Stimulated activated CD8-positive, alpha-beta memory T cell treated with anti-CD3 and anti-CD28 coated beads, Interleukin-15, amount 100 ng/mL, for 48 hours (primary cell): ENCODE data around the gene EZH1.
"Not testable (repeated sequence)": the region's sequence is repeated elsewhere in the genome, so short reads cannot be mapped to it uniquely, and the experiment has no call there.

ENCODE experiments used
- DNase-seq, 2 donors: peaks; one replicate each; pipeline ENCODE4 v3.0.0-alpha.2; 2020; ENCODE audit warnings: low read depth in 2 of 2

EZH1 gene

DNA sequence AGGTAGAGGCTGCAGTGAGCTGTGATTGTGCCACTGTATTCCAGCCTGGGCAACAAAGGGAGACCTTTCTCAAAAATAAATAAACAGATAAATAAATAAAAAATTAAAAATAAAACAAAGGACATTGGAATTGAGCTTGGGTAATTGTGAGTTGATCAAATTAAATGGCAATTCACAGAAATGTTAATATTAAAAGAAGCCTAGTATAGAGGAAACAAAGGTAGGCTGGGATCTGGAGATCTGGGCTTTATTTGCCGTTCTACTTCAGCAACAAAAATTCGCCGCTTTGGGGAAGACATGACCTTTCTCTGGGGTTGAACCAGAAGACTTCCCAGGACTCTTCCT, 28.1 kb upstream of the EZH1 start:
- DNase-seq: no peak

- not testable (repeated sequence) for DNase-seq
These were observed 25.1 kb upstream of the EZH1 start for GRCh38 chr17:42769964-42770363.

GRCh38 chr17:42768006-42768405, 23.2 kb upstream of the EZH1 start:
- DNase-seq: not testable (repeated sequence)

DNA sequence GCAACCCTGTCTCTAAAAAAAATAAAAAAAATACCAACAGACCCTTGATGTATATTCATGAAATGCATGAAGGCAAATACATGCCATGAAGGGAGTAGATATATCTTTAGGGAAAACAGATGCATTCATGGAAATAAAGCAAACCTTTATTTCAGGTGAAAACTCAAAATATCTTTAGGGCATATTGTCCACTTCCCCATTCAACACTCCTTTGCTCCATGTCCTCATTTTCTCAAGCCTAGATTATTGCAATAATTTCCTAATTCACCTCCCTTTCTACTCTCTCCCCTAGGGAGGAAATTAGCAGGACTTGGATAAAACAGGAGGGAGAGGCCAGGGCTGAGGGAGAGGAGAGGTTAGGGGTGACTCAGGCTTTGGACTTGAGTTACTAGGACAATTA, 22.7 kb upstream of the EZH1 start:
- no peak for DNase-seq

GRCh38 chr17:42766124-42766523, 21.3 kb upstream of the EZH1 start:
- DNase-seq: no peak

GRCh38 chr17:42761638-42762037, 16.8 kb upstream of the EZH1 start:
- no peak for DNase-seq

- DNase-seq: no peak
These were observed 16.1 kb upstream of the EZH1 start, which contains the start of gene RAMP2 for GRCh38 chr17:42760652-42761581. RAMP2 (plus strand) TSS chr17:42761227; CDS start chr17:42761262, 35 bp downstream.

GRCh38 chr17:42759982-42760651, 15.3 kb upstream of the EZH1 start:
- DNase-seq: no peak

DNA sequence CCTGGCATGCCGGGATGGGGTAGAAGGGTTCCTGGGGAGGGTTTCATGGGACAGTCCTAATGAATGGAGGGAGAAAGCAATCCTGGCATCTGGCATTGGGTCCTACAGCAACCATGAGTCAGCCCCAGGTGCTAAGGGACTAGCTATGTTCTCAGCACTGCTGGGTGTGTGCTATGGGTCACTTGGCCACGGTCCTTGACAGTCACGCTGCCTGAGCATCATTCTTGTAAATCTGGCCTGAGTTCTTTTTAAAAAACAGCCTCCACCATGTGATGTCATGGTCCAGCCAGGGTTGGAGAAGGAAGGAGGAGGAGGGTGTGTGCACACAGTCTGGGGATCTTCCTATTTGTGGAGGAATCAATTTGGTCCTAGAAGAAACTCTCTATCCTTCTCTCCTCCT, 9.9 kb upstream of the EZH1 start:
- no peak for DNase-seq

DNA sequence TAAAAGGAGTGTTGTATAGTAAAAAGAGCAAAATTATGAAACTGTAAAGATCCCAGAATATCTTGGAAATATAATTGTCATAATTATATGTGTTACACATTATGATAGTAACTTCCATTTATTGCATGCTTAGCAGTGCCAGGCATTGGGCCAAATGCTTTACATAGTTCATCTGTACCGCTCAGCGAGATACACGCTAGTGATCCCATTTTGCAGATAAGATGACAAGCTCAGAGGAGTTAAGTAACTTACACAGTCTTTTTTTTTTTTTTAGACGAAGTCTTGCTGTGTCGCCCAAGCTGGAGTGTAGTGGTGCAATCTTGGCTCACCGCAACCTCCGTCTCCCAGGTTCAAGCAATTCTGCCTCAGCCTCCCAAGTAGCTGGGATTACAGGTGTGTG, 6.8 kb upstream of the EZH1 start:
- DNase-seq: no peak

DNA sequence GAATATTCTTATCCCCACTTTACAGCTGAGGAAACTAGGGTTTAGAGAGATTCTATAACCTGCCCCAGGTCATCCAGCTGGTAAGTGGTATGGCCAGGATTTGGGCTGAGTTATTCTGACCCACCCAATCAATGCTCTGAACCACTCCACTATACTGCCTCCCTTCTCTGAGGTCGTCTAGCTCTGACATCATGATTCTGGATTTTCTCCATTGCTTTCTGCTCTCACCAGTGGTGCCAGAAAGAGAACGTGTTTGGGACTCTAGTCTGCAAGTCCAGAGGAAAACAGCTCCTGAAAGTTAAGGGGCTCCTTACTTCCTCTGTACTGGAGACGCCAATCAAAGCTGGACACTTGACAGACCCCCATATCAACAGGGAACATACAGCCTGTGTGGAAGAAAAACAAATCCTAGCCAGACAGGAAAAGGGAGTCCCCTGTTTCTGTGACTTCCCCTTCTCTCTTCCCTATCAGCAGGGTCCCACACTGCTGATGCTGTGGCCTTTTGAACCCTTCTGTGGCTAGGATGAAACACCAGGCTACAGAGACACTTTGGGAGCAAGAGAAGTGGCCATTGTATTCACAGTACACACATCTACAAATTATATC, 6.0 kb upstream of the EZH1 start:
- DNase-seq: no peak

DNA sequence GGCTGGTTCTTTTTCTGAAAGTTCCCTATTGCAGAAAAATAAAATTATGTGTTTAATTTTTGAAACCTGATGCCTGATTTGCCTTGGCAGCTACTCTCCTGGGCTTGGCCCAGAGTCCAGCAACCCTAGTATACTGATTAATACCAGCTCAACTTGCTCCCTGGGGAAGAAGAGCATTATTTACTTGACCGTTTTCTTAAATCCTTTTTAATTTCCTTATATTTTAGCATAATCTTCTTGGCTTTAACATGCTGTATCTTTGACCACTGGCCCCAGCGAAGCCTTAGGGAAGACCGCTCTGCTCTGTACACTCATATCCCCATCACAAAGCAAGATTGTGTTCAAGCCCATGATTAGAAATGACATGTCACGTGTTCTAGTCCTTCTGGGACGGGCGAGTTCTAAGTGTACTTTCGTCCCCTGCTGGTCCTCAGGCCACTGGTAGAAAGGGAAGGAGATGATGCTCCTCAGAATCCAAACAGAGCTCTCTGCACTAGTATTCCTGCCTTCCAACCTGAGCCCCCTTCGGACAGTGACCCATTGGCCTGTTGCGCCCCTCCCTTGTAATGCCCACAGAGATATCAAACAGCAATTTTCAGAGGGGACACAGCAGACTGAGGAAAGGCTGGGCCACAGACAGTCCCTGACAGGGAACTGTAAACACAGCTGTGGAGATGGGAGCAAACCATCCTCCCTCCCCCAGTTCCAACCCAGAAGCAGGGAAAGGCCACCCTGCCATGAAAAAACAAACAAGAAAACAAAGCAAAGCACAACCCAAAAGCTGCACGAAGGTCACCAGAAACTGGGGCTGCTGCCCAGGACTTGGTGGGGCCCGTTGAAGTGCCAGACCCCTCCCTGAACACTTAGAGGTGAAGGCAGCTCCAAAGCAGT, 4.3 kb upstream of the EZH1 start:
- DNase-seq: no peak

- DNase-seq: no peak
These were observed 3.5 kb upstream of the EZH1 start for GRCh38 chr17:42748202-42748907.

DNA sequence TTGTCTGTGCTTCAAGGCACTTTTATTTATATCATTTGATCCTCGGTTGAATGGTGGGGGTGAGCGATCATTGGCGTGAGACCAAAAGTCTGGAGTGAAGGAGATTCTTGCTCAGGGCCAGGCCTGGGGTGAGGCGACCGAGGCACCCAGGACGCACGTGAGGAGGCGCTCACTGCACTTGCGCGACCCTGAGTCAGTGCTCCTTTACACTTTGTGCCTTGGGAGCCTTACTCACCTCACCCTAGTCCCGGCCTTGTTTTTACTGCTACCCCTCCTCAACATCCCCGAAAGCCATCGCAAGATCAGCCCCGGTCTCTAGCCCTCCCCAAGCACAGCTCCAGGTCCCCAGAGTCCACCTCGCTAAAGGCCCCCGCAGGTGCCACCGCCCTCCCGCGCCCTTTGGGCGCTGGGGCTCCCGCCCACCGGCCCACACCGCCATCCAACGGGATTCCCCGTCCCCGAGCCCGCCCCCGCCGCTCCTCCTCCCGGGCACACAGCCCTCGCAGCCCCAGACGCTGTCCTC, 496 bp downstream of the EZH1 start:
- peak; percentile 59 to 60 for DNase-seq

DNA sequence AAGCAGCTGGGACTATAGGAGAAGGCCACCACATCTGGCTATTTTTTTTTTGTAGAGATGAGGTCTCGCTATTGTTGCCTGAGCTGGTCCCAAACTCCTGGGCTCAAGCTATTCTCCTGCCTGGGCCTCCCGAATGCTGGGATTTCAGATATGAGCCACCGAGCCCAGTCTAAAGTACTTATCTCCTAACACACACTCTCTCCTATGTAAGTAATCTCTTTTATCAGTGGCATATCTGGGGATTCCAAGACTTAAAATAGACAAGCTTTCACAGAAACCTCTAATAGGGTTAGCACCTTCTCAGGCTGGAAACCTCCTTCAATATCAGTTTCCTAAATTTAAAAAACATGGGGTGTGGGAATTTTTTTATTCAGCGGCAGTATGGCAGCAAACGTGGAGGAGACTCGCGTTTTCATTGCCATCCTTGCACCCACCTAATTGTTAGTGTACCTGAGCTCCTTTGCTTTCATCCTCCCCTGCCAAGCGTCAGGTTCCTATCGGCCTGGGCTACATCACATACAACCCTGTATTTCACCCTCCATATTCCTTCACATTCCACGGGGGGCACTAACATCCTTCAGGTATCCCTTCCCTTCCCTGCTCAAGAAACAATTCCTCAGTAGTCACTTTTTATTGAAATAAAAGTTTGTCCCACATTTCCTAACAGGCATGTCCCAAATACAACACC, 1.1 kb downstream of the EZH1 start:
- DNase-seq: no peak

DNA sequence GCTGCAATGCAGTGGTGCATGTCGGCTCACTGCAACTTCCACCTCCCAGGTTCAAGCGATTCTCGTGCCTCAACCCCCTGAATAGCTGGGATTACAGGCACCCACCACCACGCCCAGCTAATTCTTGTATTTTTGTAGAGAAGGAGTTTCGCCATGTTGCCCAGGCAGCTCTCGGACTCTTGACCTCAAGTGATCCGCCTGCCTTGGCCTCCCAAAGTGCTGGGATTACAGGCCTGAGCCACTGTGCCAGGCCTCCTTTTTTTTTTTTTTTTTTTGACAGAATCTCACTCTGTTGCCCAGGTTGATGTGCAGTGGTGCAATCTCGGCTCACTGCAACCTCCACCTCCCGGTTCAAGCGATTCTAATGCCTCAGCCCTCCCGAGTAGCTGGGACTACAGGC, 1.9 kb downstream of the EZH1 start:
- not testable (repeated sequence) for DNase-seq

DNA sequence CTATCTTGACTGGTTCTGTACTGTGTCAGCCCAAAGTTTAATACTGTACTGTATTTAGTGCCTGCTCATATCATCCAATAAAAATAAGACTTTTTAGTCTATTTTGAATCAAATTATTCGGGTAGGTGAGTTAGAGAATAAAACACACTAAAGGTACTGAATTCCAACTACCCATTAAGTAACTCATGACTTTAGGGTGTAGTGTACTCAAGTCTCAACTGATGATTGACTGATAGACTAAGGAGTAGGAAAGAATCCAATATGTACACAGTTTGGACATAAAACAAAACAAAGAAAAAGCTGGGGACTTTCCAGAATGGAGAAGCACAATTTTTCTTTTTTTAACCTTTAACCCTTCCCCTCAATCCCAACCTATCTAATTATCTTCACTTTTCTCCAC, 4.1 kb downstream of the EZH1 start:
- DNase-seq: no peak

DNA sequence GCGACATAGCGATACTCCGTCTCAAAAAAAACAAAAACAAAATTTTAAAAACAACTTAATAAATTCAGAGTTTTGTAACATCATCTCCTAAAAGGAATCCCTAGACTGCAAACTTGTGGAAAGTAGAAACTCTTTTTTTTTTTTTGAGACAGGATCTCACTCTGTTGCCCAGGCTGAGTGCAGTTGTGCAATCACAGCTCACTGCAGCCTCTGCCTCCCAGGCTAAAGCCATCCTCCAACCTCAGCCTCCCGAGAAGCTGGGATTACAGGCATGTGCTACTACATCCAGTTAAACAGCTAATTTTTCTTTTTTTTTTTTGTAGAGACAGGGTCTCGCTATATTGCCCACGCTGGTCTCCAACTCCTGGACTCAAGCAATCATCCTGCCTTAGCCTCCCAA, 19.7 kb downstream of the EZH1 start:
- no peak for DNase-seq

- no peak for DNase-seq
These were observed 21.2 kb downstream of the EZH1 start for GRCh38 chr17:42723636-42724035.

- no peak for DNase-seq
These were observed 23.8 kb downstream of the EZH1 start for GRCh38 chr17:42720996-42721583.
